ENCODE measurements around the gene PDCD7.
A peak's percentile ranks its signal among the peaks of the same experiment; 100 is the strongest.
"Not testable (repeated sequence)": the region's sequence is repeated elsewhere in the genome, so short reads cannot be mapped to it uniquely, and the experiment has no call there.

Gene PDCD7

GRCh38 chr15:65101411-65101890 is 32.2 kb downstream of the PDCD7 start:
- DNase-seq (ENCODE audit: low read depth) = peak; percentile 68

DNA sequence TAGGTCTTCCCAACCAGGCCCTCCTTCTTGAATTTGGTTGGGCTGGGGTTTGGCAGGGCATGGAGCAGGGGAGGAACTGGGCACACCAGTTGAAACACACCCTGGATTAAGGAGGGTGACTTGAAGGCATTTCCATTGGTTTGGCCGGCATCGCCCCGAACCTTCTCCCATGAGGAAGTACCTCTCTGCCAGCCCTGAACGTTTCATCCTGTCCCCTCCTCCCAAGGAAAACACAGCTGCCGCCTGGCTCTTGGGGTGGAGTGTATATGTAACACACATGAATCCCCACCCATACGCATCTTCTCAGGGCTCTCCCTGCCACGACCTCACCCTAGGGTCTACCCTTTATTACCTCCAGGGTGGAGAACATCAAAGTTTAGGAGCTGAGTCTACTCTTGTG is 33.2 kb downstream of the PDCD7 start:
- TF ChIP-seq MYC (IDR thresholded peaks at IDR 0.05; ENCODE audit: low read depth, low read length) = no peak
- TF ChIP-seq, protein P1, sequence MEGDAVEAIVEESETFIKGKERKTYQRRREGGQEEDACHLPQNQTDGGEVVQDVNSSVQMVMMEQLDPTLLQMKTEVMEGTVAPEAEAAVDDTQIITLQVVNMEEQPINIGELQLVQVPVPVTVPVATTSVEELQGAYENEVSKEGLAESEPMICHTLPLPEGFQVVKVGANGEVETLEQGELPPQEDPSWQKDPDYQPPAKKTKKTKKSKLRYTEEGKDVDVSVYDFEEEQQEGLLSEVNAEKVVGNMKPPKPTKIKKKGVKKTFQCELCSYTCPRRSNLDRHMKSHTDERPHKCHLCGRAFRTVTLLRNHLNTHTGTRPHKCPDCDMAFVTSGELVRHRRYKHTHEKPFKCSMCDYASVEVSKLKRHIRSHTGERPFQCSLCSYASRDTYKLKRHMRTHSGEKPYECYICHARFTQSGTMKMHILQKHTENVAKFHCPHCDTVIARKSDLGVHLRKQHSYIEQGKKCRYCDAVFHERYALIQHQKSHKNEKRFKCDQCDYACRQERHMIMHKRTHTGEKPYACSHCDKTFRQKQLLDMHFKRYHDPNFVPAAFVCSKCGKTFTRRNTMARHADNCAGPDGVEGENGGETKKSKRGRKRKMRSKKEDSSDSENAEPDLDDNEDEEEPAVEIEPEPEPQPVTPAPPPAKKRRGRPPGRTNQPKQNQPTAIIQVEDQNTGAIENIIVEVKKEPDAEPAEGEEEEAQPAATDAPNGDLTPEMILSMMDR (IDR thresholded peaks at IDR 0.05; ENCODE audit: low read depth, low read length) = no peak
- TF ChIP-seq POLR2A (IDR thresholded peaks at IDR 0.05; ENCODE audit: extremely low read depth, insufficient read length) = no peak
- TF ChIP-seq MAX (IDR thresholded peaks at IDR 0.05; ENCODE audit: low read depth, low read length) = no peak
- DNase-seq (ENCODE audit: low read depth) = no peak

More at GRCh38 chr15:65101411-65101890, 32.2 kb downstream of the PDCD7 start:
- H3K4me3 ChIP-seq (ENCODE audit: low read depth, low read length) = no peak overlapping the region
- no peak for TF ChIP-seq MYC (IDR thresholded peaks at IDR 0.05; ENCODE audit: low read depth, low read length)
- TF ChIP-seq, protein P1 (IDR thresholded peaks at IDR 0.05; ENCODE audit: low read depth, low read length) = peak; percentile 74

DNA sequence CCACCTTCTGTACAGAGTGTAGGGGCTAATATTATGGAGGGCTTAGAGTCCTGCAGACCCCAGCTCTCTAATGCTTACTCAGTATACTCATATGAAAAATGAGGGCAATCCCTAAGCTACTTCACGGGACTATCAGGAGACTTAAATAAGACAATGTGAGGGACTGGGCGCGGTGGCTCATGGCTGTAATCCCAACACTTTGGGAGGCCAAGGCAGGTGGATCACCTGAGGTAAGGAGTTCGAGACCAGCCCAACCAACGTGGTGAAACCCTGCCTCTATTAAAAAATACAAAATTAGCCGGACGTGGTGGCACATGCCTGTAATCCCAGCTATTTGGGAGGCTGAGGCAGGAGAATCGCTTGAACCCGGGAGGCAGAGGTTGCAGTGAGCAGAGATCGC is 33.8 kb downstream of the PDCD7 start:
- H3K4me3 ChIP-seq (ENCODE audit: low read depth, low read length); DNase-seq (ENCODE audit: low read depth): not testable (repeated sequence)

More for the DNA sequence above, 33.2 kb downstream of the PDCD7 start:
- H3K4me3 ChIP-seq (ENCODE audit: low read depth, low read length) = no peak overlapping the region

- H3K4me3 ChIP-seq (ENCODE audit: low read depth, low read length) = no peak overlapping the region
- TF ChIP-seq POLR2A (IDR thresholded peaks at IDR 0.05; ENCODE audit: extremely low read depth, insufficient read length) (no peak), MAX (IDR thresholded peaks at IDR 0.05; ENCODE audit: low read depth, low read length) (no peak), MYC (IDR thresholded peaks at IDR 0.05; ENCODE audit: low read depth, low read length) (no peak)
- TF ChIP-seq, protein P1 (IDR thresholded peaks at IDR 0.05; ENCODE audit: low read depth, low read length) = no peak
Observed at GRCh38 chr15:65099336-65099735, 34.3 kb downstream of the PDCD7 start.

GRCh38 chr15:65097651-65098263 is 35.9 kb downstream of the PDCD7 start:
- DNase-seq (ENCODE audit: low read depth) = no peak
- H3K4me3 ChIP-seq (ENCODE audit: low read depth, low read length) = no peak overlapping the region
- TF ChIP-seq MYC (IDR thresholded peaks at IDR 0.05; ENCODE audit: low read depth, low read length) = no peak
- no peak for TF ChIP-seq MAX (IDR thresholded peaks at IDR 0.05; ENCODE audit: low read depth, low read length)
- no peak for TF ChIP-seq POLR2A (IDR thresholded peaks at IDR 0.05; ENCODE audit: extremely low read depth, insufficient read length)
- TF ChIP-seq, protein P1 (IDR thresholded peaks at IDR 0.05; ENCODE audit: low read depth, low read length) = no peak

More at GRCh38 chr15:65099336-65099735, 34.3 kb downstream of the PDCD7 start:
- no peak for DNase-seq (ENCODE audit: low read depth)

DNA sequence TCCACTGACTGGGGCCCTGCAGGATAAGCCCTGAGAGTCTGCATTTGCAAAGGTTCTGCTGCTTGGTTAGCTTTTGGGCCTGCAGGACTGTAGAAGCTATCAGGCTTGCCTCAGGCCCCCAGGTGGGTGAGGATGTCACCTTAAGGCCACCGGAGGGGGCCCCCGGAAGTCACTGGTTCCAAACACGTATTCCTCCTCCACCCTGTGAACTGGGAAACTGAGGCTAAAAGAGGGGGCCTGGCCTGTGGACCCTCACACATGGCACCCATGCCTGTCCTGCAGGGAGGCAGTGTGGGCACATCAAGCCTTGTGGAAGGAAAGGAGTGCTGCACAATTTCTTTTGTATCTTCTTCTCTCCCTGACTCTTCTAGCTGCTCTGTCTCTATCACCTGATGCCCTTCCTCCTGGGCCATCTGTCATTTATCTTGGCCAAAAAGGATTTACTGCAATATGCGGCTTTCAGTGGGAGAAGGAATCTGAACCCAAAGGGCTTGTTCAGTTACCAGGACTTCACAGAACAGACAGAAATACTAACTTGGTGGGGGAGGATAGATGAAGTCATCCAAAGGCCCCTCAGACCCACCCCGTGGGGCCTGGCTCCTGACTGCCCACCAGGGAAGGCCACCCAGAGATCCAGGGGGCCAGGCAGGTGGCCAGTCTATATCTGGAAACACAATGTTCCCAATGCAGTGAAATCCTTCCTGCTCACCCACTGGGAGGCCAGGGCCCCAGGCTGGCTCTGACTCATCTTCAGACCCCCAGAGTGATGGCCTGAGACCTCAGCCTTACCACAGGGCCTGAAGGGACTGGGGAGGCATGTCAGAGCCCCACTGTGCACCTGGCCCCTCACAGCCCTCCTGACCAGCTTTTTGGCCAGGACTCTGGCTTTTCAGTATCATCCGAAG is 36.9 kb downstream of the PDCD7 start:
- no peak for TF ChIP-seq MAX (IDR thresholded peaks at IDR 0.05; ENCODE audit: low read depth, low read length)
- TF ChIP-seq, protein P1 (IDR thresholded peaks at IDR 0.05; ENCODE audit: low read depth, low read length) = no peak
- TF ChIP-seq MYC (IDR thresholded peaks at IDR 0.05; ENCODE audit: low read depth, low read length) = no peak
- TF ChIP-seq POLR2A (IDR thresholded peaks at IDR 0.05; ENCODE audit: extremely low read depth, insufficient read length) = no peak
- DNase-seq (ENCODE audit: low read depth) = no peak
- no peak overlapping the region for H3K4me3 ChIP-seq (ENCODE audit: low read depth, low read length)
